IPS DF 19.7 (cell line): ENCODE data around the gene RNGTT.
"Not testable (repeated sequence)": the region's sequence is repeated elsewhere in the genome, so short reads cannot be mapped to it uniquely, and the experiment has no call there.

Source experiments
- DNase-seq: peaks from one replicate; pipeline ENCODE4 v3.0.0-alpha.2; 2013; ENCODE audit warnings: low read depth, low spot score

Gene RNGTT

GRCh38 chr6:88963139-88964090 is at the start of gene RNGTT:
TSS of gene RNGTT (minus strand) at chr6:88963618. CDS start at chr6:88963409, 209 bp downstream.
- peak; percentile 83 for DNase-seq

- no peak for DNase-seq
Measured at GRCh38 chr6:89011436-89011835, 48.0 kb upstream of the RNGTT start.

GRCh38 chr6:89010825-89011224 is 47.4 kb upstream of the RNGTT start:
- DNase-seq: no peak

- no peak for DNase-seq
Measured at GRCh38 chr6:89009624-89010059, 46.2 kb upstream of the RNGTT start.

GRCh38 chr6:89008815-89009374 is 45.5 kb upstream of the RNGTT start:
- DNase-seq: no peak

GRCh38 chr6:89008001-89008814 is 44.8 kb upstream of the RNGTT start:
- no peak for DNase-seq

GRCh38 chr6:89007209-89008000 is 44.0 kb upstream of the RNGTT start:
- DNase-seq: no peak

GRCh38 chr6:89002523-89002922 is 39.1 kb upstream of the RNGTT start:
- no peak for DNase-seq

- no peak for DNase-seq
Measured at GRCh38 chr6:88997327-88997726, 33.9 kb upstream of the RNGTT start.

- DNase-seq: no peak
Measured at GRCh38 chr6:88992741-88993552, 29.5 kb upstream of the RNGTT start.

- no peak for DNase-seq
Measured at GRCh38 chr6:88989215-88989614, 25.8 kb upstream of the RNGTT start.

GRCh38 chr6:88987922-88988321 is 24.5 kb upstream of the RNGTT start:
- DNase-seq: no peak

GRCh38 chr6:88985901-88986300 is 22.5 kb upstream of the RNGTT start:
- no peak for DNase-seq

- DNase-seq: no peak
Measured at GRCh38 chr6:88984606-88985005, 21.2 kb upstream of the RNGTT start.

- no peak for DNase-seq
Measured at GRCh38 chr6:88984152-88984551, 20.7 kb upstream of the RNGTT start.

- no peak for DNase-seq
Measured at GRCh38 chr6:88983532-88983931, 20.1 kb upstream of the RNGTT start.

GRCh38 chr6:88983129-88983528 is 19.7 kb upstream of the RNGTT start:
- not testable (repeated sequence) for DNase-seq

- no peak for DNase-seq
Measured at GRCh38 chr6:88982720-88983119, 19.3 kb upstream of the RNGTT start.

- DNase-seq: no peak
Measured at GRCh38 chr6:88975369-88975768, 12.0 kb upstream of the RNGTT start.
